HepG2 (cell line): ENCODE results near the gene COMMD1. TPM values are rescaled to one million over a fixed set of nuclear protein-coding genes. Genes with fewer than 3 reads are reported as not detected.

Source experiments
- HNRNPL ChIP-seq: fragments of 200-400 bp; formaldehyde crosslinking; IDR thresholded peaks from 2 replicates; pipeline ENCODE4 v1.6.1; 2017; ENCODE audit warnings: mild to moderate bottlenecking, low read depth, low read length
- JUN ChIP-seq: sonication (generic); formaldehyde crosslinking; IDR thresholded peaks from 2 replicates; pipeline ENCODE4 v1.4.0; 2020; ENCODE audit warnings: mild to moderate bottlenecking, missing genetic modification reagents
- KAT8 ChIP-seq: IDR thresholded peaks from 2 replicates; pipeline ENCODE4 v1.6.1; 2016; ENCODE audit warnings: missing genetic modification reagents, missing compliant biosample characterization
- MAFF ChIP-seq: IDR thresholded peaks from 2 replicates; pipeline ENCODE4 v1.6.1; 2011; ENCODE audit warnings: low read depth, low read length, improper control_type of control experiment
- MED13 ChIP-seq: sonication (generic); formaldehyde crosslinking; IDR thresholded peaks from 2 replicates; pipeline ENCODE4 v1.5.0; 2020; ENCODE audit warnings: missing genetic modification reagents
- MTA1 ChIP-seq: sonication (generic); formaldehyde crosslinking; IDR thresholded peaks from 2 replicates; pipeline ENCODE4 v1.4.0; 2020; ENCODE audit warnings: missing genetic modification reagents, mild to moderate bottlenecking, borderline replicate concordance
- NAIF1 ChIP-seq: sonication (generic); formaldehyde crosslinking; IDR thresholded peaks from 2 replicates; pipeline ENCODE4 v1.5.0; 2020; ENCODE audit warnings: mild to moderate bottlenecking, missing genetic modification reagents, borderline replicate concordance
- NCOA5 ChIP-seq: sonication (generic); formaldehyde crosslinking; IDR thresholded peaks from 2 replicates; pipeline ENCODE4 v1.4.0; 2020; ENCODE audit warnings: missing genetic modification reagents
- POGZ ChIP-seq: sonication (generic); formaldehyde crosslinking; IDR thresholded peaks from 2 replicates; pipeline ENCODE4 v1.4.0; 2020; ENCODE audit warnings: mild to moderate bottlenecking, missing genetic modification reagents
- RARG ChIP-seq: sonication (generic); formaldehyde crosslinking; IDR thresholded peaks from 2 replicates; pipeline ENCODE4 v1.4.0; 2020; ENCODE audit warnings: low read depth, mild to moderate bottlenecking, missing genetic modification reagents
- RBM22 ChIP-seq: fragments of 200-400 bp; formaldehyde crosslinking; optimal IDR thresholded peaks from 2 replicates; pipeline ENCODE3; 2017; ENCODE audit warnings: mild to moderate bottlenecking, low read length, moderate library complexity
- SALL2 ChIP-seq: sonication (generic); formaldehyde crosslinking; IDR thresholded peaks from 2 replicates; pipeline ENCODE4 v1.8.1; 2023; ENCODE audit warnings: mild to moderate bottlenecking, missing genetic modification reagents, inconsistent platforms
- ZFP36 ChIP-seq: fragments of 150-350 bp; IDR thresholded peaks from 2 replicates; pipeline ENCODE4 v1.6.1; 2018; ENCODE audit warnings: borderline replicate concordance, low read length, low read depth; ENCODE audit not compliant: partially characterized antibody
- ZFP36L1 ChIP-seq: sonication (generic); formaldehyde crosslinking; IDR thresholded peaks from 2 replicates; pipeline ENCODE4 v1.8.0; 2022; ENCODE audit warnings: mild to moderate bottlenecking, missing genetic modification reagents, moderate library complexity
- ZNF451 ChIP-seq: sonication (generic); formaldehyde crosslinking; IDR thresholded peaks from 2 replicates; pipeline ENCODE4 v1.5.0; 2020; ENCODE audit warnings: mild to moderate bottlenecking, missing genetic modification reagents
- ZNF468 ChIP-seq: sonication (generic); formaldehyde crosslinking; IDR thresholded peaks from 2 replicates; pipeline ENCODE4 v1.8.0; 2022; ENCODE audit warnings: mild to moderate bottlenecking, moderate library complexity, missing genetic modification reagents
- ZNF510 ChIP-seq: sonication (generic); formaldehyde crosslinking; IDR thresholded peaks from 2 replicates; pipeline ENCODE4 v1.4.0; 2020; ENCODE audit warnings: low read depth, mild to moderate bottlenecking, missing genetic modification reagents
- ZNF564 ChIP-seq: sonication (generic); formaldehyde crosslinking; IDR thresholded peaks from 2 replicates; pipeline ENCODE4 v1.8.1; 2023; ENCODE audit warnings: mild to moderate bottlenecking, missing genetic modification reagents
- ZNF567 ChIP-seq: sonication (generic); formaldehyde crosslinking; IDR thresholded peaks from 2 replicates; pipeline ENCODE4 v1.8.1; 2023; ENCODE audit warnings: mild to moderate bottlenecking, missing genetic modification reagents, borderline replicate concordance
- ZNF720 ChIP-seq: sonication (generic); formaldehyde crosslinking; IDR thresholded peaks from 2 replicates; pipeline ENCODE4 v1.4.0; 2020; ENCODE audit warnings: missing genetic modification reagents
- ZNF841 ChIP-seq: sonication (generic); formaldehyde crosslinking; IDR thresholded peaks from 2 replicates; pipeline ENCODE4 v1.8.1; 2023; ENCODE audit warnings: missing genetic modification reagents, borderline replicate concordance
- ZNF850 ChIP-seq: sonication (generic); formaldehyde crosslinking; conservative IDR thresholded peaks from 2 replicates; pipeline ENCODE4 v1.9.0; 2021; ENCODE audit warnings: mild to moderate bottlenecking, missing genetic modification reagents
- polyA plus RNA-seq, 8 experiments: library from polyadenylated mRNA; depleted of rRNA in 3 of 8; stranded (reverse) in 7 of 8; unstranded in 1 of 8; fragments of >200 nt; fragmentation: Illumina TruSeq in 4 of 8; extraction: Trizol in 4 of 8; gene quantifications; 2 replicates each; pipeline versions ENCODE4 v1.2.1 to v1.2.3, GENCODE V29; 2011 to 2016; ENCODE audit warnings: low read depth in 4 of 8, missing spikeins in 1 of 8, mixed read lengths in 1 of 8; ENCODE audit not compliant: insufficient read depth in 1 of 8
- total RNA-seq, 5 experiments: library from RNA; depleted of rRNA; stranded (reverse); fragments of >200 nt; fragmentation: Illumina TruSeq; extraction: Trizol; gene quantifications; 2 replicates each; pipeline ENCODE4 v1.2.3, GENCODE V29; 2016; ENCODE audit warnings: low read depth in 1 of 5
- TF ChIP-seq, protein P1 (sequence below): sonication (generic); formaldehyde crosslinking; IDR thresholded peaks from 2 replicates; pipeline ENCODE4 v1.5.0; 2020; ENCODE audit warnings: mild to moderate bottlenecking, missing genetic modification reagents
- TF ChIP-seq, protein P2 (sequence below): sonication (generic); formaldehyde crosslinking; IDR thresholded peaks from 2 replicates; pipeline ENCODE4 v1.5.1; 2020; ENCODE audit warnings: missing genetic modification reagents, mild to moderate bottlenecking, borderline replicate concordance
- TF ChIP-seq, protein P3 (sequence below): sonication (generic); formaldehyde crosslinking; IDR thresholded peaks from 2 replicates; pipeline ENCODE4 v1.4.0; 2020; ENCODE audit warnings: low read depth, mild to moderate bottlenecking, missing genetic modification reagents
- TF ChIP-seq, protein P4 (sequence below): sonication (generic); formaldehyde crosslinking; IDR thresholded peaks from 2 replicates; pipeline ENCODE4 v1.4.0; 2020; ENCODE audit warnings: mild to moderate bottlenecking, low read depth, missing genetic modification reagents

COMMD1 gene
- total and polyA plus RNA-seq, 2 of the 13 experiments (the other 11 are each of a cell fraction or from before 2014, with no cell fraction given), result 25.7 to 105 TPM

DNA sequence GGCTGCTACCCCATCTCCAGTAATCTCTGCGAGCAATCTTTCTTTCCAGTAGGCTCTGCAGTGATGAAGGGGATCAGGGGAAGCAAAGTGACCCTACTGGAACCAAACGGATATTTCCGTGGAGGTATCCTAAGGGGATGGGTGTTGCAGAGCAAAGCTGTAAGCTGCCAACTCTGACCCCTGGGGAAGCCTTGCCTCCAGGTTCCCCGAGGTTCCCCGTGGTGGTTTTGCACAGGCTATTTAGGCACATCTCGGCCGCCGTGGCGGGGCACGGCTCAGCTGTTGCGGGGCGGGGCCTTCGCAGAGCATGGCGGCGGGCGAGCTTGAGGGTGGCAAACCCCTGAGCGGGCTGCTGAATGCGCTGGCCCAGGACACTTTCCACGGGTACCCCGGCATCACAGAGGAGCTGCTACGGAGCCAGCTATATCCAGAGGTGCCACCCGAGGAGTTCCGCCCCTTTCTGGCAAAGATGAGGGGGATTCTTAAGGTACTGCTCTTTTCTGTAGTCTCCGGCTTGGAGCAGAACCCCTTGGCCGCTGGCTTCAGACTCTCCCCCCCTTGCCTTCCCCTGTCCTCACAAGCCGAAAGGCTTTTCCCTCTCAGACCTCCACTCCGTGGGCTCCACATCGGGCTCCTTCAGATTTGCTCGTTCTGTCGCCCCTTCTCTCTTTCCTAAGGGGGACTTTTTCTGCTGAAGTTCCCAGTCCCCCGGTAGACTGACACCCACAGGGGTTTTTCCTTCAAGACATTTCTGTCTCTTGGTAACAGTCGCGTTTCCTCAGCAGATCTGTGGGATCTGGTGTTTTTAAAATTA, at the start of gene COMMD1 (continued):
- TF ChIP-seq, protein P1, sequence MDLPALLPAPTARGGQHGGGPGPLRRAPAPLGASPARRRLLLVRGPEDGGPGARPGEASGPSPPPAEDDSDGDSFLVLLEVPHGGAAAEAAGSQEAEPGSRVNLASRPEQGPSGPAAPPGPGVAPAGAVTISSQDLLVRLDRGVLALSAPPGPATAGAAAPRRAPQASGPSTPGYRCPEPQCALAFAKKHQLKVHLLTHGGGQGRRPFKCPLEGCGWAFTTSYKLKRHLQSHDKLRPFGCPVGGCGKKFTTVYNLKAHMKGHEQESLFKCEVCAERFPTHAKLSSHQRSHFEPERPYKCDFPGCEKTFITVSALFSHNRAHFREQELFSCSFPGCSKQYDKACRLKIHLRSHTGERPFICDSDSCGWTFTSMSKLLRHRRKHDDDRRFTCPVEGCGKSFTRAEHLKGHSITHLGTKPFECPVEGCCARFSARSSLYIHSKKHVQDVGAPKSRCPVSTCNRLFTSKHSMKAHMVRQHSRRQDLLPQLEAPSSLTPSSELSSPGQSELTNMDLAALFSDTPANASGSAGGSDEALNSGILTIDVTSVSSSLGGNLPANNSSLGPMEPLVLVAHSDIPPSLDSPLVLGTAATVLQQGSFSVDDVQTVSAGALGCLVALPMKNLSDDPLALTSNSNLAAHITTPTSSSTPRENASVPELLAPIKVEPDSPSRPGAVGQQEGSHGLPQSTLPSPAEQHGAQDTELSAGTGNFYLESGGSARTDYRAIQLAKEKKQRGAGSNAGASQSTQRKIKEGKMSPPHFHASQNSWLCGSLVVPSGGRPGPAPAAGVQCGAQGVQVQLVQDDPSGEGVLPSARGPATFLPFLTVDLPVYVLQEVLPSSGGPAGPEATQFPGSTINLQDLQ (CRISPR knock-in tag), result no peak; the same call in 1 of the 2 replicates
- TF ChIP-seq NAIF1 (no peak; the same call in 1 of the 2 replicates), MAFF (no peak), SALL2 (CRISPR knock-in tag) (no peak; the same call in 1 of the 2 replicates), ZNF510 (CRISPR knock-in tag) (peak; percentile 79; the same call in 1 of the 2 replicates), ZFP36L1 (CRISPR knock-in tag) (no peak), NCOA5 (CRISPR knock-in tag) (no peak), ZFP36 (no peak), ZNF451 (CRISPR knock-in tag) (peak; percentile 77; the same call in 1 of the 2 replicates), MTA1 (CRISPR knock-in tag) (peak; percentile 87; the same call in 1 of the 2 replicates), HNRNPL (peak; percentile 81; the same call in 1 of the 2 replicates), ZNF850 (CRISPR knock-in tag) (peak; percentile 62; the same call in 1 of the 2 replicates), ZNF720 (CRISPR knock-in tag) (no peak), JUN (CRISPR knock-in tag) (no peak), ZNF567 (no peak; the same call in 1 of the 2 replicates), ZNF468 (CRISPR knock-in tag) (no peak), RBM22 (no peak), ZNF841 (no peak), RARG (CRISPR knock-in tag) (no peak), POGZ (peak; percentile 97), MED13 (CRISPR knock-in tag) (no peak), KAT8 (CRISPR knock-in tag) (peak; percentile 97), ZNF564 (CRISPR knock-in tag) (peak; percentile 90)
- TF ChIP-seq, protein P2, sequence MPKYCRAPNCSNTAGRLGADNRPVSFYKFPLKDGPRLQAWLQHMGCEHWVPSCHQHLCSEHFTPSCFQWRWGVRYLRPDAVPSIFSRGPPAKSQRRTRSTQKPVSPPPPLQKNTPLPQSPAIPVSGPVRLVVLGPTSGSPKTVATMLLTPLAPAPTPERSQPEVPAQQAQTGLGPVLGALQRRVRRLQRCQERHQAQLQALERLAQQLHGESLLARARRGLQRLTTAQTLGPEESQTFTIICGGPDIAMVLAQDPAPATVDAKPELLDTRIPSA (CRISPR knock-in tag), result no peak; the same call in 1 of the 2 replicates
- TF ChIP-seq, protein P3, sequence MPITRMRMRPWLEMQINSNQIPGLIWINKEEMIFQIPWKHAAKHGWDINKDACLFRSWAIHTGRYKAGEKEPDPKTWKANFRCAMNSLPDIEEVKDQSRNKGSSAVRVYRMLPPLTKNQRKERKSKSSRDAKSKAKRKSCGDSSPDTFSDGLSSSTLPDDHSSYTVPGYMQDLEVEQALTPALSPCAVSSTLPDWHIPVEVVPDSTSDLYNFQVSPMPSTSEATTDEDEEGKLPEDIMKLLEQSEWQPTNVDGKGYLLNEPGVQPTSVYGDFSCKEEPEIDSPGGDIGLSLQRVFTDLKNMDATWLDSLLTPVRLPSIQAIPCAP (CRISPR knock-in tag), result no peak
- TF ChIP-seq, protein P4, sequence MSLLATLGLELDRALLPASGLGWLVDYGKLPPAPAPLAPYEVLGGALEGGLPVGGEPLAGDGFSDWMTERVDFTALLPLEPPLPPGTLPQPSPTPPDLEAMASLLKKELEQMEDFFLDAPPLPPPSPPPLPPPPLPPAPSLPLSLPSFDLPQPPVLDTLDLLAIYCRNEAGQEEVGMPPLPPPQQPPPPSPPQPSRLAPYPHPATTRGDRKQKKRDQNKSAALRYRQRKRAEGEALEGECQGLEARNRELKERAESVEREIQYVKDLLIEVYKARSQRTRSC, result no peak
